Panc1 (cell line): ENCODE data around the gene PRND. TPM values are rescaled to one million over a fixed set of nuclear protein-coding genes. Genes with fewer than 3 reads are reported as not detected.

Experiments used
- ATAC-seq: fragments of 200-7000 bp; cut with Tn5 transposase; 2 replicates; pipeline ENCODE4 v1.9.1; 2020; ENCODE audit warnings: mild to moderate bottlenecking, moderate library complexity
- BruUV-seq: library from RNA; stranded (reverse); fragments of 400-500 nt; replicated peaks from 2 replicates; lab custom pipeline; 2021; lab: Mats Ljungman, UMichigan
- CTCF ChIA-PET: fragments of 300-600 bp; sonication (Branson Sonifier 250); formaldehyde crosslinking; loops from one replicate; lab custom pipeline; 2022; ENCODE audit warnings: antibody characterized with exemption; lab: Charles Lee
- POLR2A ChIA-PET: fragments of 300-600 bp; sonication (Branson Sonifier 250); formaldehyde crosslinking; loops from one replicate; lab custom pipeline; 2022; ENCODE audit warnings: antibody characterized with exemption; lab: Charles Lee
- DNase-seq: peaks from one replicate; pipeline ENCODE4 v3.0.0-alpha.2; 2010; ENCODE audit warnings: low read depth, low spot score
- H3K27ac ChIP-seq: 2 replicates; pipeline ENCODE4 v1.5.1; 2011; ENCODE audit warnings: mild to moderate bottlenecking, low read length, inconsistent platforms
- H3K27me3 ChIP-seq: fragments of 200-500 bp; sonication (Bioruptor generic); 2 replicates; pipeline ENCODE4 v1.6.0; 2014; ENCODE audit warnings: low read length, inconsistent platforms; ENCODE audit not compliant: control insufficient read depth, insufficient read depth
- H3K36me3 ChIP-seq: fragments of 200-500 bp; sonication (Bioruptor generic); 2 replicates; pipeline ENCODE4 v1.5.1; 2014; ENCODE audit warnings: inconsistent platforms, mild to moderate bottlenecking, low read length, moderate library complexity; ENCODE audit not compliant: control insufficient read depth, insufficient read depth
- H3K4me1 ChIP-seq: 2 replicates; pipeline ENCODE4 v1.5.1; 2011; ENCODE audit warnings: inconsistent platforms, mild to moderate bottlenecking, low read length, moderate library complexity; ENCODE audit not compliant: control insufficient read depth, insufficient read depth
- H3K4me3 ChIP-seq, 2 experiments: 2 replicates each; pipeline ENCODE4 v1.5.1; 2011 to 2012; ENCODE audit warnings: low read depth in 2 of 2, low read length in 2 of 2, mild to moderate bottlenecking in 2 of 2, inconsistent platforms in 1 of 2, moderate library complexity in 1 of 2
- H3K9me3 ChIP-seq: fragments of 200-500 bp; sonication (Bioruptor generic); 2 replicates; pipeline ENCODE4 v1.5.1; 2014; ENCODE audit warnings: low read depth, mild to moderate bottlenecking, inconsistent platforms, low read length, moderate library complexity; ENCODE audit not compliant: control insufficient read depth, insufficient read depth
- POLR2AphosphoS5 ChIP-seq: IDR thresholded peaks from 2 replicates; pipeline ENCODE4 v1.6.1; 2012; ENCODE audit warnings: mild to moderate bottlenecking, low read depth, low read length, moderate library complexity
- REST ChIP-seq, 2 experiments: IDR thresholded peaks; 2 replicates each; pipeline ENCODE4 v1.6.1; 2011 to 2012; ENCODE audit warnings: low read depth in 2 of 2, control low read depth in 1 of 2, low read length in 1 of 2, mild to moderate bottlenecking in 1 of 2, moderate library complexity in 1 of 2; ENCODE audit not compliant: insufficient read depth in 1 of 2
- SIN3A ChIP-seq: IDR thresholded peaks from 2 replicates; pipeline ENCODE4 v1.6.1; 2012; ENCODE audit warnings: low read depth, mild to moderate bottlenecking, low read length, moderate library complexity, borderline replicate concordance; ENCODE audit not compliant: insufficient read depth
- TCF7L2 ChIP-seq: IDR thresholded peaks from 2 replicates; pipeline ENCODE4 v1.6.1; 2011; ENCODE audit warnings: mild to moderate bottlenecking, low read depth, low read length, inconsistent platforms
- in situ Hi-C: cut with HindIII; loops from 2 replicates; pipeline ENCODE4 v1.10.0; 2016; ENCODE audit warnings: low sequenced_read_pairs, low pct_unique_long_range_greater_than_20kb
- intact Hi-C: fragments of 100-400 bp; cut with micrococcal nuclease; formaldehyde crosslinking; loops from one replicate; pipeline ENCODE4 v1.10.0; 2022; ENCODE audit not compliant: unreplicated experiment
- total RNA-seq: library from RNA; stranded (reverse); gene quantifications from one replicate; pipeline ENCODE4 v1.2.1, GENCODE V29; 2021; ENCODE audit not compliant: unreplicated experiment
- TF ChIP-seq, protein P1 (sequence below): fragments of 450-650 bp; IDR thresholded peaks from 2 replicates; pipeline ENCODE4 v1.5.1; 2017; ENCODE audit warnings: mild to moderate bottlenecking

The PRND gene
- total RNA-seq, 1 experiment from 2014 or later: not detected

DNA sequence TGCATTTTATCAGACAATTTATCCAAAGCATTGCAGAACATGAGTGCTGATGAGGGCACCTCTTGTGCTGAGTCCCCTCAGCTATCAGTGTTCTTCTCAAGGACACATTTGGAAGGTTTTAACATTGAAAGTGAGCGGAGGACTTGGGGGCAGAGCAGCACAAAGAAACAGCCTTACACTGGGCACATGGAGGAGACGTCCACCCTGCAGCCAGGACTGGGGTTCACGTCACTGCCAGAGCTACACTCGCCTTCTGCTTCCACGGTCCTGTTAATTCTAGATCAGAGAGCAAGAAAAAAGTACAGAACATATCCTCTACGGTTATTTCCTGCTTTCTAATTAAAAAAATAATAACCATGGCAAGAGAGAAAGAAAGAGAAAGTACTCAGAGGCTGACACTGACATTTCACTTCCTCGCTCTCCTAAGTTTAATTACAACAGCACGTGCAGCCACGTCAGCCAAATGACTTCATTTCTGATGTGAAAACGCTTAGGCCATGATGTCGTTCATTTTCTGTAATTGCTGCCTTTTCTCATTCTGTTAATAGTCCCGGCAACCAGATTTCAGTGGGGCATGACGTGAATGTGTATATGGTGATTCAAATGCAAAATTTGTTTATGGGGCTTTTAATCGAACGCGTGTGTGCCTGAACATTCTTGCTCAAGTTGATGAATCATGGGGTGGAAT, 5.1 kb downstream of the PRND start:
- CTCF ChIA-PET: interaction anchor here (0.8 kb wide), 1 partner anchor 113 kb away, joined by 3 read pairs; no protein-coding TSS in a partner anchor
- H3K27me3 ChIP-seq: no peaks in the 10 kb centered on the region
- no peaks in the 10 kb centered on the region for H3K9me3 ChIP-seq
- H3K4me1 ChIP-seq: no peaks in the 10 kb centered on the region
- in situ Hi-C loops: no loop called here
- no TSS peak for BruUV-seq
- no peak for TF ChIP-seq REST (IDR thresholded peaks at IDR 0.05; ENCODE audit: insufficient read depth in 1 of 2, low read depth in 2 of 2, low read length in 1 of 2)
- no peak for TF ChIP-seq TCF7L2
- no peak for TF ChIP-seq SIN3A
- no peak for TF ChIP-seq POLR2AphosphoS5
- TF ChIP-seq, protein P1, sequence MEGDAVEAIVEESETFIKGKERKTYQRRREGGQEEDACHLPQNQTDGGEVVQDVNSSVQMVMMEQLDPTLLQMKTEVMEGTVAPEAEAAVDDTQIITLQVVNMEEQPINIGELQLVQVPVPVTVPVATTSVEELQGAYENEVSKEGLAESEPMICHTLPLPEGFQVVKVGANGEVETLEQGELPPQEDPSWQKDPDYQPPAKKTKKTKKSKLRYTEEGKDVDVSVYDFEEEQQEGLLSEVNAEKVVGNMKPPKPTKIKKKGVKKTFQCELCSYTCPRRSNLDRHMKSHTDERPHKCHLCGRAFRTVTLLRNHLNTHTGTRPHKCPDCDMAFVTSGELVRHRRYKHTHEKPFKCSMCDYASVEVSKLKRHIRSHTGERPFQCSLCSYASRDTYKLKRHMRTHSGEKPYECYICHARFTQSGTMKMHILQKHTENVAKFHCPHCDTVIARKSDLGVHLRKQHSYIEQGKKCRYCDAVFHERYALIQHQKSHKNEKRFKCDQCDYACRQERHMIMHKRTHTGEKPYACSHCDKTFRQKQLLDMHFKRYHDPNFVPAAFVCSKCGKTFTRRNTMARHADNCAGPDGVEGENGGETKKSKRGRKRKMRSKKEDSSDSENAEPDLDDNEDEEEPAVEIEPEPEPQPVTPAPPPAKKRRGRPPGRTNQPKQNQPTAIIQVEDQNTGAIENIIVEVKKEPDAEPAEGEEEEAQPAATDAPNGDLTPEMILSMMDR: no peak
- DNase-seq (no peak), ATAC-seq (no peak)
- intact Hi-C loops: no loop called here
- POLR2A ChIA-PET: no interaction called here
- no peaks in the 10 kb centered on the region for H3K36me3 ChIP-seq
- no peak overlapping the region for H3K27ac ChIP-seq
- no peak overlapping the region for H3K4me3 ChIP-seq

DNA sequence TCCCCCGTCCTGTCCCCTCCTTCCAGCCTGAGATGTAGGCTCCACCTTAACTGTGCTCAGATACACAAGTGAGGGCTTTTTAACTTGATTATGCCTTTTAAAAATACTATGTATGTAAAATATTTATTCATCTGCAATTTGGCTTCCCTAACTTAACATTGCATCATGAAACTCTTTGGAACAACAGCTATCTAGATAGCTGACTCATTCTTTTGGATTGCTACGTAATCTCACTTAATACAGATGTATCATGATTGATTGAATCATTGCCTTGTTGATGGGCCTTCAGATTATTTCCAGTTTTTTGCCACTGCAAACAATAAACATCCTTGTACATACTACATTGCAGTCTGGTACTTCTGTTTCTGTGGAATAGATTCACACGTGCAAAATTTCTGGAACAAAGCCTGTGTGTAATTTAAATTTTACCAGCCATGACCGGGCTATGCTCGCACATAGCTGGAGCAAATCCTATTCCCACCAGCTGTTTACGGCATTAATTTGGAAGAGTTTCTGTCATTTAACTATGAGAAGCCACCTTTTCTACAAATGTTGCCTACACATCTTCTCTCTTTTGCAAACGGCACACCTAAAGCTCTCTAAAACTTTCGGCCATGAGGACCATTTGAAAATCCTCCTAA, 6.5 kb downstream of the PRND start:
- Histone ChIP-seq H3K27ac (no peak overlapping the region), H3K9me3 (no peaks in the 10 kb centered on the region), H3K4me1 (no peaks in the 10 kb centered on the region), H3K36me3 (no peaks in the 10 kb centered on the region), H3K27me3 (peaks cover 2% of the 10 kb centered on the region; the same call in 1 of the 2 replicates), H3K4me3 (no peak overlapping the region)
- intact Hi-C loops: no loop called here
- ChIA-PET POLR2A (no interaction called here), CTCF (no interaction called here)
- BruUV-seq: no TSS peak
- ATAC-seq (no peak), DNase-seq (no peak)
- in situ Hi-C loops: no loop called here
- TF ChIP-seq, protein P1: no peak
